GM12865 (cell line): ENCODE measurements around the gene NTMT1.
"Not testable (repeated sequence)": the region's sequence is repeated elsewhere in the genome, so short reads cannot be mapped to it uniquely, and the experiment has no call there.

ENCODE experiments used
- DNase-seq: peaks from one replicate; pipeline ENCODE4 v3.0.0; 2010; ENCODE audit warnings: low read depth
- H3K4me3 ChIP-seq: 2 replicates; pipeline ENCODE4 v1.5.1; 2011; ENCODE audit warnings: mild to moderate bottlenecking, low read depth, low read length, control low read depth
- TF ChIP-seq, protein P1 (sequence below): IDR thresholded peaks from 2 replicates; pipeline ENCODE4 v1.5.1; 2011; ENCODE audit warnings: low read length, control low read depth, low read depth, inconsistent platforms; ENCODE audit not compliant: insufficient read depth; ENCODE audit errors: missing control alignments

The NTMT1 gene

DNA sequence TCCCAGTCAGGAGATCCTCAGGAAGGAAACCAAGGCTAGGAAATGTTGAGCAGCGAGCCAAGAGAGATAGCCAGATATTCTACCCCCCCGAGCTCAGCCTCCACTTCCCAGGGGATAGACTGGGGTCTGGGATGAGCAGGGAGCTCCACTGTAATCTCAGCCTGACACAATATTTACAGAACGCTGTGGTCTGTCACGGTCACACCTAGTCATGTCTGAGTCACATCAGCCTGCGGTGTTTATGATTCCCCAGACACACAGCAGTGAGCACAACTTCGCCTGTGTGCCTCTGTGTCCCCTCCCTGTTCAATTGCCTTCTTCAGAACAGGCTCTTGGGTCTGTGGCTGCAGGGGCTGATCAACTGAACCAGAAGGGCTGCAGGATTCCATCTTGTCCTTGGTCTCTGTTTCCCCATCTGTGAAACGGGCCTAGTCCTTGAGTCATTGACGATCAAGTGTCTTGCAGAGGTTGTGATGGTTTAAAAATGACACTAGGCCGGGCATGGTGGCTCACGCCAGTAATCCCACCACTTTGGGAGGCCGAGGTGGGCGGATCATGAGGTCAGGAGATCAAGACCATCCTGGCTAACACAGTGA is 30.9 kb downstream of the NTMT1 start:
- TF ChIP-seq, protein P1, sequence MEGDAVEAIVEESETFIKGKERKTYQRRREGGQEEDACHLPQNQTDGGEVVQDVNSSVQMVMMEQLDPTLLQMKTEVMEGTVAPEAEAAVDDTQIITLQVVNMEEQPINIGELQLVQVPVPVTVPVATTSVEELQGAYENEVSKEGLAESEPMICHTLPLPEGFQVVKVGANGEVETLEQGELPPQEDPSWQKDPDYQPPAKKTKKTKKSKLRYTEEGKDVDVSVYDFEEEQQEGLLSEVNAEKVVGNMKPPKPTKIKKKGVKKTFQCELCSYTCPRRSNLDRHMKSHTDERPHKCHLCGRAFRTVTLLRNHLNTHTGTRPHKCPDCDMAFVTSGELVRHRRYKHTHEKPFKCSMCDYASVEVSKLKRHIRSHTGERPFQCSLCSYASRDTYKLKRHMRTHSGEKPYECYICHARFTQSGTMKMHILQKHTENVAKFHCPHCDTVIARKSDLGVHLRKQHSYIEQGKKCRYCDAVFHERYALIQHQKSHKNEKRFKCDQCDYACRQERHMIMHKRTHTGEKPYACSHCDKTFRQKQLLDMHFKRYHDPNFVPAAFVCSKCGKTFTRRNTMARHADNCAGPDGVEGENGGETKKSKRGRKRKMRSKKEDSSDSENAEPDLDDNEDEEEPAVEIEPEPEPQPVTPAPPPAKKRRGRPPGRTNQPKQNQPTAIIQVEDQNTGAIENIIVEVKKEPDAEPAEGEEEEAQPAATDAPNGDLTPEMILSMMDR = no peak
- H3K4me3 ChIP-seq = no peak overlapping the region
- no peak for DNase-seq

DNA sequence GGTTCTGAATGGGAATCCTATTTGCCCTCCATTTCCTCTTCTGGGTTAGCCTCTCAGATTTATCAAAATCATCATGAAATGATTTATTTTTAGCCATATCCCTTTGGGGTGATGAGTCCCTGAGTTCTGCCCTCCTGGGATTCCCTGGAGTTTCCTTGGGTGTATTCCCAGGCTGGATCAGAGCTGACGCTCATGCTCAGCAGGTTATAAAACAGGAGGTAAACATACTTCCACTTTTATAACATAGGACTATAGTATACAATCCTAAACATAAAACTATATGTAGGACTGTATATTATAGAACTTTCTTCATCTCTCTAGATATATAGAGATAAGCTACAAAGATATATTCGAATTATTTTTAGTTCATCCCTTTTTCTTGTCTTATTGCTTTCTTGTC is 35.1 kb downstream of the NTMT1 start:
- TF ChIP-seq, protein P1 = no peak
- no peak for DNase-seq
- H3K4me3 ChIP-seq = no peak overlapping the region

DNA sequence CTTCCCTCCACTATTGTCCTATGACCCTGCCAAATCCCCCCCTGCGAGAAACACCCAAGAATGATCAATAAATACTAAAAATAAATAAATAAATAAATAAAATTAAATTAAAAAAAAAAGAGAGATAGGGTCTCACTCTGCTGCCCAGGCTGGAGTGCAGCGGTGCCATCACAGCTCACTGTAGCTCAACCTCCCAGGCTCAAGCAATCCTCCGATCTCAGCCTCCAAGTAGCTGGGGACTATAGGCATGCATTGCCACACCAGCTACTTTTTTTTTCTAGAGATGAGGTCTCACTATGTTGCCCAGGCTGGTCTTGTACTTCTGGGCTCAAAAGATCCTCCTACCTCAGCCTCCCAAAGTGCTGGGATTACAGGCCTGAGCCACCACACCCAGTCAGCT is 36.3 kb downstream of the NTMT1 start:
- H3K4me3 ChIP-seq, DNase-seq: not testable (repeated sequence)

DNA sequence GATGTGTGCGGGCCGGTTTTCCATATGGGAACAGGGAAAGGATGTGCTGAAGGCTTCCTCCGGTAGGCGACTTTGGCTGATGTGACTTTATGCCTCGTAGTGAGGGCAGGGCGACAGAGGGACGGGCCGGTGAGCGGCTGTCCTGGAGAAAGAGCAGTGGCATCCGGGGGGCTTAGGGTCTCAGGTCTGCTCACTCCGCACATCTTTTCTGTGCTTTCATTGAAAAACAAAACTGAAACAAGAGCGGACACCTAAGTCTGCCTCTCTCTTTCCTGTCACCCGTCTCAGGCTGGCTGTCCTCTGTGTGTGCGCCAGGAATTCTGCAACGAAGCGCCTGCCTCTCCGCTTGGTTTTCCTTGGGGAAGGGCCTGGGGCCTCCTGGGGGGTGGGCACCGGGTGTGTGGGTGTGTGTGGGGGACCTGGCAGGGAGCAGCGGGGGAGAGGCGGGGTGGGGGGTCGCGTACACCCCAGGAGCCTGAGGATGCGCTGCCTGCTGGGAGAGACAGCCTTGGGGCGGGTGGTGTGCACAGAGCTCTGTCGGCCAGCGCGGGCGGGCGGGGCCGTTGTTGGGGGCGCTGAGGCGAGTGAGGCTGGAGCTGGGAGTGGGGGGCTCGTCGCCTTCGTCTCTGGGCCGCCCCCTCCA is 38.9 kb downstream of the NTMT1 start:
- TF ChIP-seq, protein P1 = no peak
- H3K4me3 ChIP-seq = no peak overlapping the region
- no peak for DNase-seq

DNA sequence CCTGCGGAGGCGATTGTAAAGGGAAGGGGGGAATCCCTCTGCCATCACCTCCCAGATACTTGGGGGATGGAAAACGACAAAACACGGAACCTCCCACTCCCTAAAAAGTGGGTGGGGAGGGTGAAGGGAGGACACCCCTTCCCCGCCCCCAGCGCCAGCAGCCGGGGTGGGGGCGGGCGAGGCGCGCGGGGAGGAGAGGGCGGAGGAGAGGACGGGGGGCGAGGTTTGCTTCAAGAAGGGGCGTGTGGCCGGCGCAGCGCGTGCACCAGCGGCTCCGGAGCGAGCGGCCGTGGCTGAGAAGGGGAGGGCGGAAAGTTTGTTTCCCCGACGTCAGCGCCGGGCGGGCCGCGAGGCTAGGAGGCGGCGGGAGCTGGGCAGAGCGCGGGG is 39.4 kb downstream of the NTMT1 start, which contains the start of gene PRRX2:
TSS of gene PRRX2 (plus strand) at position 259 of the 387 bp plus-strand sequence. CDS start 221 bp downstream, outside the sequence.
- no peak for DNase-seq
- H3K4me3 ChIP-seq = no peak within 1 kb of the TSS
- TF ChIP-seq, protein P1 = no peak

DNA sequence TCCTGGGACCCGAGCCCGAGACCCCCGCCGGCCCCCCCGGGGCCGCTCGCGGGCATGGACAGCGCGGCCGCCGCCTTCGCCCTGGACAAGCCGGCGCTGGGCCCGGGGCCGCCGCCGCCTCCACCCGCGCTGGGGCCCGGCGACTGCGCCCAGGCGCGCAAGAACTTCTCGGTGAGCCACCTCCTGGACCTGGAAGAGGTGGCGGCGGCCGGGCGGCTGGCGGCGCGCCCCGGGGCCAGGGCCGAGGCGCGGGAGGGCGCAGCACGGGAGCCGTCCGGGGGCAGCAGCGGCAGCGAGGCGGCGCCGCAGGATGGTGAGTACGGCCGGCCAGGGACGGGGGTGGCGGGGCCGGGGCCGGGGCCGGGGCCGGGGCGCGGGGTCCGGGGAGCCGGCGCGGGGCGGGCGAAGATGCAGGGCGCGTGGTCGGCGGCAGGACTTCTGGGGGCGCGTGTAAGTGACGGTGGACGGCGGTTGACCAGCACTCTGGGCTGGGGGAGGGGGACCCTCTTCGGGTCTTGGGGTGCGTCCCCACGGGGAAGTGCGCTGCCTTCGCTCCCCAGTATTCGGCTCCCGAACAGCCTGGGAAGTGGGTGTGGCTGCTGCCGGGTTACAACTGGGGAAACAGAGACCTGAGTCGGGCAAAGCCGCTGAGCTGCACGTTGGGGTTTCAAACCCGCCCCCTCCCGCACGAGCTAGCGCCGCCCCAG is 40.0 kb downstream of the NTMT1 start:
- DNase-seq = no peak
- TF ChIP-seq, protein P1 = no peak
- no peak overlapping the region for H3K4me3 ChIP-seq

DNA sequence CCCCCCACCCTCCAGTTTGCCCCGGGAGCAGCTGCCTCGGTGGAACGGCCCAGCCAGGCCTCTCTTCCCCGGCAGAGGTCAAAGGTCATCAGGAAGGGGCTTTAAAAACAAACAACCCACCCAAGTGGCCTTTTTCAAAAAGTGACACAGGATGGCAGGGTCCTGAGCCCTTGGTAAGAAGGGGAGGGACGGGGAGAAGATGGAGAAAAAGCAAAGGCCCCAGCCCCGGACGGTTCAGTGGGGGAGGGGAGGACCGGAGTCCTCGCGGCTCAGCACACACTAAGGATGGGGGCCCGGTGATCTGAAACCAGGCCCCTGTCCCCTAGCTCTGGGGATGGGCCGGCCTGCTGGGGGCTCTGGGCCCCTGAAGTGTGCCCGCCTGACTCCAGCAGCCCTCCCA is 40.6 kb downstream of the NTMT1 start:
- TF ChIP-seq, protein P1 = no peak
- H3K4me3 ChIP-seq = no peak overlapping the region
- DNase-seq = no peak
